Esophagus squamous epithelium (tissue), 5 donors: ENCODE results near the gene SEC61A1. TPM values are rescaled to one million over a fixed set of nuclear protein-coding genes. Genes with fewer than 3 reads are reported as not detected.
A peak's percentile ranks its signal among the peaks of the same experiment; 100 is the strongest.

Source experiments
- DNase-seq: peaks from one replicate; lab custom pipeline; 2025; lab: John Stamatoyannopoulos, UW
- H3K27ac ChIP-seq, 4 donors: fragments of 200-600 bp; sonication (generic); one replicate each; pipeline ENCODE4 v1.5.1; 2016 to 2019; ENCODE audit warnings: mild to moderate bottlenecking in 1 of 4
- H3K27me3 ChIP-seq, 4 donors: fragments of 200-600 bp; sonication (generic); 1 replicate in 3 of 4; 2 replicates in 1 of 4; pipeline versions ENCODE4 v1.5.1 to v1.6.0; 2017 to 2021; ENCODE audit warnings: antibody characterized with exemption in 1 of 4
- H3K36me3 ChIP-seq, 3 donors: fragments of 200-600 bp; sonication (generic); one replicate each; pipeline ENCODE4 v1.5.1; 2016 to 2019
- H3K4me1 ChIP-seq, 3 donors: fragments of 200-600 bp; sonication (generic); one replicate each; pipeline ENCODE4 v1.5.1; 2017 to 2019
- H3K4me3 ChIP-seq, 4 donors: fragments of 200-600 bp; sonication (generic); 1 replicate in 3 of 4; 2 replicates in 1 of 4; pipeline ENCODE4 v1.5.1; 2016 to 2019; ENCODE audit warnings: mild to moderate bottlenecking in 2 of 4, moderate library complexity in 1 of 4
- H3K9me3 ChIP-seq, 3 donors: fragments of 200-600 bp; sonication (generic); one replicate each; pipeline ENCODE4 v1.5.1; 2016 to 2019
- CTCF ChIP-seq, 6 experiments: fragments of 450-650 bp in 4 of 6; fragments of 200-600 bp in 2 of 6; sonication (generic) in 2 of 6; IDR thresholded peaks; one replicate each; pipeline ENCODE4 v1.5.1; 2016 to 2019; ENCODE audit warnings: antibody characterized with exemption in 6 of 6, mild to moderate bottlenecking in 4 of 6, moderate library complexity in 4 of 6
- POLR2A ChIP-seq, 4 donors: fragments of 450-650 bp; IDR thresholded peaks; one replicate each; pipeline ENCODE4 v1.6.1; 2017; ENCODE audit warnings: antibody characterized with exemption in 4 of 4, mild to moderate bottlenecking in 4 of 4, moderate library complexity in 3 of 4
- WGBS, 2 donors: methylation state at CpG; one replicate each; pipeline ENCODE4 v1.1.5; 2018; 5-methylcytosine and 5-hydroxymethylcytosine counted together
- intact Hi-C: fragments of 100-400 bp; cut with DNase I; formaldehyde crosslinking; loops from one replicate; pipeline ENCODE4 v1.15.0; 2022
- total RNA-seq, 4 donors: library from RNA; depleted of rRNA; stranded (reverse); fragments of >200 nt; gene quantifications; one replicate each; pipeline ENCODE4 v1.1.0, GENCODE V29; 2016
- donor health status: DM: yes; HTN: yes; CAD: no.

Gene SEC61A1
- total RNA-seq, 4 donors from 2014 or later: 99.9 to 183 (median 124) TPM

- intact Hi-C loops: no loop called here
- WGBS, 2 donors: 1 to 3% methylated on average over 12 to 30 of the region's 78 CpGs
- Histone ChIP-seq H3K4me1 (peaks cover 18 to 47% (median 19%) of the 10 kb centered on the region in 3 donors), H3K9me3 (no peaks in the 10 kb centered on the region), H3K36me3 (peaks cover 6 to 55% (median 12%) of the 10 kb centered on the region in 3 donors), H3K27me3 (no peaks in the 10 kb centered on the region), H3K27ac (peak overlapping the region; percentile 31 to 71 (median 67)), H3K4me3 (peak overlapping the region; percentile 37 to 70 (median 60))
- TF ChIP-seq POLR2A (IDR thresholded peaks at IDR 0.05) (no peak), CTCF (IDR thresholded peaks at IDR 0.05) (peak; percentile 90 to 97 (median 95))
- no peak for DNase-seq
Measured at GRCh38 chr3:128075522-128076482, 23.6 kb downstream of the SEC61A1 start.

- Histone ChIP-seq H3K4me3 (peak overlapping the region; percentile 37 to 70 (median 60)), H3K27ac (peak overlapping the region in 3 of 4 donors; percentile 29 to 71 (median 71)), H3K27me3 (no peaks in the 10 kb centered on the region), H3K4me1 (peaks cover 18 to 47% (median 19%) of the 10 kb centered on the region in 3 donors), H3K9me3 (no peaks in the 10 kb centered on the region), H3K36me3 (peaks cover 0 to 55% (median 14%) of the 10 kb centered on the region in 3 donors)
- DNase-seq: no peak
- WGBS, 2 donors: 6 to 17% methylated on average over 3 to 10 of the region's 79 CpGs
- TF ChIP-seq POLR2A (IDR thresholded peaks at IDR 0.05): no peak
- no peak for TF ChIP-seq CTCF (IDR thresholded peaks at IDR 0.05)
- intact Hi-C loops: no loop called here
Measured at GRCh38 chr3:128076483-128077201, 24.4 kb downstream of the SEC61A1 start.

GRCh38 chr3:128077202-128077624 lies 25.0 kb downstream of the SEC61A1 start:
- H3K4me3 ChIP-seq: peak overlapping the region; percentile 37 to 70 (median 60)
- intact Hi-C loops: no loop called here
- TF ChIP-seq POLR2A (IDR thresholded peaks at IDR 0.05) (no peak), CTCF (IDR thresholded peaks at IDR 0.05) (no peak)
- 23 to 50% methylated on average over 2 to 7 of the region's 11 CpGs for WGBS, 2 donors
- DNase-seq: no peak
- no peaks in the 10 kb centered on the region for H3K9me3 ChIP-seq
- H3K27me3 ChIP-seq: no peaks in the 10 kb centered on the region
- H3K4me1 ChIP-seq: peaks cover 18 to 47% (median 19%) of the 10 kb centered on the region in 3 donors
- H3K36me3 ChIP-seq: peaks cover 0 to 55% (median 15%) of the 10 kb centered on the region in 3 donors
- peak overlapping the region in 3 of 4 donors; percentile 29 to 71 (median 57) for H3K27ac ChIP-seq

DNA sequence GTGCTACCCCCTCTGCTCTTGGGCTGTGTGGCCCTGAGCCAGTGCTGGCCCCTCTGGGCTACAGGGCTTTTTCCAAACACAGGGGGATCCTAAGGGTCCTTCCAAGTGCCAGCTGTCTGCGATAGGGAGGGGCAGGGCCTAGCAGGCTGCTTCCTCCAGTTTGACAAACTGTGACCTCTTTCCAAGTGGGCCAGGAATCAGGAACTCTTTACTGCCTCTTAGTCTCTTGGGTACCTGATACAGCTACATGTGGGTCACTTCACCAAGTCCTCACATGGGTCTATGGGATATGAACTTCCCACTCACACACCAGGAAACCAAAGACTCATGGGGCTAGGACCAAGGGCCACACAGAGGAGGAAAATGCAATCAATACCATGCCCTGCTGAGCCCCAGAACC lies 25.4 kb downstream of the SEC61A1 start:
- intact Hi-C loops: no loop called here
- WGBS, 2 donors: 80% methylated on average over 1 of the region's 1 CpG; no CpG with 5 or more reads in 1 of the 2 donors
- no peak for DNase-seq
- Histone ChIP-seq H3K4me1 (peaks cover 18 to 47% (median 19%) of the 10 kb centered on the region in 3 donors), H3K27me3 (no peaks in the 10 kb centered on the region), H3K4me3 (no peak overlapping the region), H3K27ac (peak overlapping the region in 1 of 4 donors; percentile 57), H3K36me3 (peaks cover 0 to 55% (median 13%) of the 10 kb centered on the region in 3 donors), H3K9me3 (no peaks in the 10 kb centered on the region)
- TF ChIP-seq POLR2A (IDR thresholded peaks at IDR 0.05) (no peak), CTCF (IDR thresholded peaks at IDR 0.05) (no peak)
